Stimulated activated naive CD8-positive, alpha-beta T cell treated with anti-CD3 and anti-CD28 coated beads, Interleukin-15, Interleukin-2, amounts not matched to agents 100 U/mL and 50 U/mL, for 24 hours (primary cell): ENCODE data around the gene MYO18B.

Source experiments
- ATAC-seq: fragments of 150-1000 bp; cut with Tn5 transposase; one replicate; pipeline ENCODE4 v1.10.0; 2021
- DNase-seq: peaks from one replicate; pipeline ENCODE4 v3.0.0; 2021

Gene MYO18B

DNA sequence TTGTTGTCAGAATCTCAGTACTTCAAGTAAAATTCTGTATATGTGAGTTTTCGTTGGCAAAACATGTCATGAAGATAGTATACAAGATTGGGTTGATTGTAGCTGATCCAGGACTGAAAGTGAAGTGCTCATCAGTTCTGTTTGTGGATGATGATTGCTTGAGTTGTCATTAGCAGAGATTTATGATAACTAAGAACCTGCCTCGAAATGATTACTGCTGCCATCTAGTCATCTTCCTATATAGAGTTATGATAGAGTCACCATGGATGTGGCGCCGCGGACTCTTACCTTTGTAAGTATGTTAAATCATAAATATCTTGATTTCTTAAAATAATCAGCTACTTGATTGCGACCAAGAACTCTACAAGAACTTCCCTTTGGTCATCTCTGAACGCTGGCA, 27.9 kb upstream of the MYO18B start:
- ATAC-seq (no peak), DNase-seq (no peak)

- ATAC-seq (no peak), DNase-seq (no peak)
These were observed 27.2 kb upstream of the MYO18B start for GRCh38 chr22:25714739-25715138.

DNA sequence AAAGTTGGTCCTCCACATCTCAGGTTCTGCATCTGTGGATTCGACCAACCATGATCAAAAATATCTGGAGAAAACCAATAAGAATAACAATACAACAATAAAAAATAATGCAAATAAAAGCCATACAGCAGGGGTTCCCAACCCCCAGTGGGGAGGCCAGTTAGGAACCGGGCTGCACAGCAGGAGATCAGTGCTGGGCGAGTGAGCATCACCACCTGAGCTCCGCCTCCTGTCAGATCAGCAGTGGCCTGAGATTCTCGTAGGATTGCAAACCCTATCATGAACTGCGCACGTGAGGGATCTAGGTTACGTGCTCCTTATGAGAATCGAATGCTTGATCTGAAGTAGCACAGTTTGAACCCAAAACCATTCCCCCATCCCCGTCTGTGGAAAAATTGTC, 25.4 kb upstream of the MYO18B start:
- ATAC-seq (no peak), DNase-seq (no peak)

DNA sequence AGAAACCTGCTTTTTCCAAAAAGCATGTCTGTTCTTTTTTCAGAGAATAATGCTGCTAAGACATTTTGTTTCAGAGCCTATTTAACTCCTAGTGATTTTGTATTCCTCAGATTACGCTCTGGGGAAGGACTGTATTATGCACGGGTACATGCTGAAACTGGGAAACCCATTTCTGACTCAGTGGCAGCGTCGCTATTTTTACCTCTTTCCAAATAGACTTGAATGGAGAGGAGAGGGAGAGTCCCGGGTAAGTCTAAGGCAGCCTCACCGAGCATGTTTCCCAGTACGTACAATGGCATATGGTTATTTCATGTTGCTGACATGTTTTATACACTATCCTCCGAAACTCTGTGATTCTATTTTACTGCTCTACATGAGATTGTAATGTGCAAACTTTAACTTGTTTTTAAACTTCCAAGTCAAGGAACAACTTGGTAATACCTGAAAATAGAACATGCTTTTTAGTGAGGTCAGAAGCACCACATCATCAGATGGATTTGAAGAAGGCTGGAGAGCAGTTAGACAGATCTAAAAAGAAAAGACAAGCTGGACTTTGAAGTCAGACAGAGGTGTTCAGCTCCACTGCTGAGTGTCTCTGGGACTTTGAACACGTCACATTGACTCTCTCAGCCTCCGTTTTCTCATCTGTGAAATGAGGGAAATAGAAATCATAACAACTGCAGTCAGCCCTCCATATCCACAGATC, 23.7 kb upstream of the MYO18B start:
- no peak for DNase-seq
- no peak for ATAC-seq

- ATAC-seq, result no peak
- no peak for DNase-seq
These were observed 19.8 kb upstream of the MYO18B start for GRCh38 chr22:25722223-25722622.

DNA sequence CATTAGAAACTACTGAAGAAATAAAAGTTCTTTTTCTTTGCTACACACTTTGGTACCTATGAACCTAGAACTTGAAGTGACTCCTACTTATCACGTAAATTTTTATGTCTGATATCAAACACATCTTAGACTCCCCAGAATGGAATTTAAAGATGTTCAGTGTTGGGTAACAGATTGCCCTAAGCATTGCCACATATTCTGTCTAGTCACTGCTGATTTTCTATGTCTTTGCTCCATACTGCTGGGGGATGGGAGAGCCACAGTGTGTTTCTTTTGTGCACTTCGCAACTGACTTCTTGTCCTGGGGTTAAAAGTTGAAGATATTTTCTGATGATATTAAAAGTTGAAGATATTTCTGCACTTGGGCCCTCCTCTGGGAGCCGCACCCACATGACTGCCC, 19.4 kb upstream of the MYO18B start:
- DNase-seq, result no peak
- ATAC-seq, result no peak

DNA sequence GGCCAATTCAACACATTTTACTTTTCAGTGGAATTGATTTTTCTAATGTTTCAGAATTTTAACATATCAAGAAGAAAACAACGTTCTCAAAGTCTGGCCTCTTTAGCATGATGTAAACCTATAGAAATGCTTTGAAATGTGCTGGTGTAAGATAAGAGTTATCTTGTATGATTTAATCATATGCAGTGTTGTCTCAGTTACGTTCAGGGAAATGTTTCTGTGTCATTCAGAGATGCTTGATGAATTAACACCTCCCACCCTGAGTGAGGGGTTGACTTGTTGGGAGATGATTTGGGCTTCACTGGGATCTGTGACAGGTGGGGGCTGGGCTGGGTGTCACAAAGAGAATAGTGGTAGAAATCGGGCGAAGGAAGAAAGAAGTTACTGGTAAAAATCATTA, 15.7 kb upstream of the MYO18B start:
- DNase-seq (no peak), ATAC-seq (no peak)

GRCh38 chr22:25728071-25728470, 13.9 kb upstream of the MYO18B start:
- ATAC-seq, result no peak
- no peak for DNase-seq

- ATAC-seq (no peak), DNase-seq (no peak)
These were observed 12.7 kb upstream of the MYO18B start for GRCh38 chr22:25729016-25729995.

DNA sequence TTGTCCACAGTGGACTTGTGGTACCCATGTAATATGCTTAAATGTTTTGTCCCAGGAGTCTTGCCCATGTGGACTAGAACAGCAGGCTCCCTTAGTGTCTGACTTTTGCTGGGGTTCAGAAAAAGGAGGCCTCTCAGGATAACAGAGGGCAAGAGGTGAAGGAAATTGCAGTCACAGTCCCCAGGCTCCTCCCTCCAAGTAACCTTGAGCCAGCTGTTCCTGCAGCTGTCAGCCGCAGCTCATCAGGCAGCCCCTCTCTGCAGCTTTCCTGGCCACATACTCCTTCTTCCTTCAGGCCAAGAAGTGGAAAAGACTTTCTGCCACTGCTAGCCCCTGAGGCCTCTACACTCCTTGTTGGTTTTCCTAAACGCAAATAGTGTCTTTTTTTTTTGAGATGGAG, 6.3 kb upstream of the MYO18B start:
- DNase-seq (no peak), ATAC-seq (no peak)

DNA sequence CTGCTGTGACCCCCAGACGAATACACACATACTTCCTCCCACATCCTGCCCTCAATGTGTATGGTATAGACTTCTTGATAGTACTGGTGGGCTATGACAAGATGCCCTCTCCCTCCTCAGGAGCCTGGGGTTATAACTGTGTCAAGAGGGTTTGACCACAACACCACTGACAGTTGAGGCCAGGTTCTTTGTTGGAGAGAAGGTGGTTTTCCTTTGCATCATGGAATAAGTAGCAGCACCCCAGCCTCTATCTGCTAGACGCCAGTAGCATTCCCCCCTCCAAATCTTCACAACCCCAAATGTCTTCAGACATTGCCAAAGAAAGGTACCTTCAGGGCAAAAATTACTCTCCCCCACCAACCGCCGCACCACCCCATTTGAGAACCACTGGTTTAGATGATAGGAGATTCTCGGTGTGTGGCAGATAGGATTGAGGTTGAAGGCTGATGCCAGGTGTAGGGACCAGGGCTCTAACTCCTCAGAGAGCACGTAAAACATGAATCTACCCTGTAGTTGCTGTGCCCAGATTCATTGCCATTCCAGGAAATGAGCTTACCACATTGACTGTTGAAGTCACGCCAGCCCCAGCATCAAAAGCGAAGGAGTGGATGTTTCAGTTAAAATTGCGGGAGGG, 5.5 kb upstream of the MYO18B start:
- DNase-seq, result peak; percentile 54
- peak; percentile 90 for ATAC-seq

DNA sequence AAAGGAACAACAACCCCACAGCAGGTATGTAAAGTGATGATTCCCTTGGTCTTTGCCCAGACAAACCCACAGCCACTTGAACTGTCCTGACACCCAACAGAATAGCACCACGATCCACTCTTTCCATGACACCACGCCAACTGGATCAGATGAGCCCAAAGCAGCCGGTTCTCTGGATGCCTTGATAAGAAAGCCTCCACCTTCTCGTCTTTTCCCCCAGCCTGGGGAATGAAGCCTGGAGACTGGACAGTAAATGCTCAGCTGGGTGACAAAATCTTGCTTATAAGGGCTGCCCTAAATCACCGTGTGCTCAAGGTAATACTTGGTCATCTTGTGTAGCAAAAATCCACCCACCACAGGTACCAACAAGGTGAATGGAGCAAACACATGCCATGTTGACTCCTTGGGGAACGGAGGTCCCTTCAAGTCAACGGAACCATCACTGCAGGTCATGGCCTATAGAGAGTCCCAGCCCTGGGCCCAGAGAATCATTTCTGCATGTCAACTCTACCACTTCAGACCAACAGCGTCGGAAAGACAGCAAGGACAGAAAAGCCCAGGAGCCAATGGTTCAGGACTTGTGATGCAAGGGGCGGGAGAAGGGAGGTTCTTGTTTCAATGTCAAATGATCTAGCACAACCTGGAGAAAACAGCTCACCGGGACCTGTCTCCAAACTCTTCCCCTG, 2.2 kb upstream of the MYO18B start:
- ATAC-seq (no peak), DNase-seq (no peak)

GRCh38 chr22:25742918-25743708, 1.1 kb downstream of the MYO18B start:
- DNase-seq, result no peak
- ATAC-seq, result no peak

DNA sequence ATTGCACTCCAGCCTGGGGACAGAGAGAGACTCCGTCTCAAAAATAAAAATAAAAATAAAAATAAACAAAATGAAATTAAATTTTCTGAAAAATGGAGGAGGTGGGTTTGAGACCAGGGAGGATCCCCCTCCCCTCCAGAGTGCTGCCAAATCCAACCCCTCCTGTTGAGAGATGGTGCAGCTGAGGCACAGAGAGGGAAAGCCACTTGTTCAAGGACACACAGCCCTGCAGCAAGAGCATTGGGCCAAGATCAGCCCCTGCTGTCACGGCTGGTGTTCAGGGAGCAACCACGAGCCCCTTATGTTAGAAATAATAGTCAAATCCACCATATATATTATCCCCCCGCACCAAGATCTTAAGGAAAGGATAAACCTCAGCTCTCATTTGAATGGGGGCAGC, 2.7 kb downstream of the MYO18B start:
- DNase-seq (no peak), ATAC-seq (no peak)

- DNase-seq (no peak), ATAC-seq (no peak)
These were observed 3.5 kb downstream of the MYO18B start for GRCh38 chr22:25745341-25746011.

GRCh38 chr22:25746012-25746373, 4.0 kb downstream of the MYO18B start:
- DNase-seq, result no peak
- ATAC-seq, result peak; percentile 55

- no peak for ATAC-seq
- DNase-seq, result no peak
These were observed 5.4 kb downstream of the MYO18B start for GRCh38 chr22:25747245-25747944.

DNA sequence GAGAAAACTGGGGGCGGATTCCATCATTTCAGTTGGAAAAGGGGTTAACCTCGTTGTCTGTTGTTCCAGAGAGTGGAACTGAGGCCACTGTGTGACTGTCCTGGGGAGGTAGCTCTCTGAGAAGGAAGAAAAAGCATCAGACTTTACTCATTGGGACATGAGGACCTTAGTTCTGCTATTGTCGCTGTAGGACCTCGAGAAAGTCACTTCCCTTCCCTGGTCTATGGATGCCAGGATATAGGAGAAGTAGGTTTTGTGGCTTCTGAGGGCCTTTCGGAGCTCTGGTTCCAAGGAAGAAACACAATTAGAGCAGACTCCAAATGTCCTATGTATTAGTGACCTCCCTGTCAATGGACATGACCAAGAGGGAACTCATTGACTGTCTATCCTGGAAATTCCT, 6.2 kb downstream of the MYO18B start:
- no peak for DNase-seq
- ATAC-seq, result no peak

- ATAC-seq, result no peak
- DNase-seq, result no peak
These were observed 6.7 kb downstream of the MYO18B start for GRCh38 chr22:25748704-25749103.

DNA sequence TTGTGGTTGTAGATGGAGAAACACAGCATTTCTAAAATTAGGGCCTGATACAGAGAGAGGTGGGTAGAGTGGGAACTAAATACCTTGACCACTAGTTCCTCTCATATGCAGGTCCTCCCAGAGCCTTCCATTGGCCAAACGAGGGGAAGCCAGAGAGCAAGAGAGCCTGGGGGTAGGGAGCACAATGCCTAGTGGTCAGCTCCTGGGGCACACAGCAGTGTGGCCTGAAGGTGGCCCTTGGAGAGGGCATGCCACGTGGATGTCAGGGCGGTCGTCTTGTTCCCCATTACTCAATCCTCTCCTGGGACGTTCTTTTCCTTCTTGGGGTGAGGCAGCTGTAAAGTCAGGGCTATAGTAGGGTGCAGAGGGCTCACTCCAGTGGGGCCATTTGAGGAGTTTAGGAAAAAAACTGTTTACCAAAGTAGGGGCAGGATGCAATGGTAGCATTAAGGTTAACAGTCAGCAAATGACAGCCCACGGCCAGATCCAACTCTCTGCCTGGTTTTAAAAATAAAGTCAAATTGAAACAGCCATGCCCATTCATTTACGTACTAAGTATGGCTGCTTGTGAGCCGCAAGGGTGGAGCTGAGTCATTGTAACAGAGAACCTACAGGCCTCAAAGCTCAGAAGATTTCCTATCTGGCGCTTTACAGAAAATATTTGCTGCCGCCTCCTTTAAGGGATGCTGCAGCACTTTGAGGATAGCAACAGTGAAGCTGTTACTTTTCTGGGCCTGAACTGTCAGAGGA, 7.6 kb downstream of the MYO18B start:
- peak; percentile 26 for DNase-seq
- ATAC-seq, result peak; percentile 51
